Measurements from ENCODE around the gene IWS1.
"Not testable (repeated sequence)": the region's sequence is repeated elsewhere in the genome, so short reads cannot be mapped to it uniquely, and the experiment has no call there.

The IWS1 gene

GRCh38 chr2:127526132-127527000 lies at the start of gene IWS1:
Gene IWS1, minus strand, starts transcription at chr2:127526489. Its CDS starts 281 bp downstream, at chr2:127526208.
- no peak for FAIRE-seq

GRCh38 chr2:127575941-127576432 lies 49.7 kb upstream of the IWS1 start:
- no peak for FAIRE-seq

- FAIRE-seq, result no peak
Measured at GRCh38 chr2:127575185-127575765, 49.0 kb upstream of the IWS1 start.

- FAIRE-seq, result no peak
Measured at GRCh38 chr2:127574656-127575055, 48.4 kb upstream of the IWS1 start.

GRCh38 chr2:127573771-127574170 lies 47.5 kb upstream of the IWS1 start:
- no peak for FAIRE-seq

- no peak for FAIRE-seq
Measured at GRCh38 chr2:127573298-127573697, 47.0 kb upstream of the IWS1 start.

- FAIRE-seq, result no peak
Measured at GRCh38 chr2:127572841-127573240, 46.6 kb upstream of the IWS1 start.

- FAIRE-seq, result not testable (repeated sequence)
Measured at GRCh38 chr2:127572352-127572751, 46.1 kb upstream of the IWS1 start.

- no peak for FAIRE-seq
Measured at GRCh38 chr2:127570282-127571250, 44.3 kb upstream of the IWS1 start.

GRCh38 chr2:127569666-127570065 lies 43.4 kb upstream of the IWS1 start:
- FAIRE-seq, result no peak

- FAIRE-seq, result no peak
Measured at GRCh38 chr2:127568128-127568527, 41.8 kb upstream of the IWS1 start.

GRCh38 chr2:127567351-127567854 lies 41.1 kb upstream of the IWS1 start:
- FAIRE-seq, result no peak

- no peak for FAIRE-seq
Measured at GRCh38 chr2:127566576-127566975, 40.3 kb upstream of the IWS1 start.

GRCh38 chr2:127566139-127566417 lies 39.8 kb upstream of the IWS1 start:
- no peak for FAIRE-seq

- FAIRE-seq, result no peak
Measured at GRCh38 chr2:127565261-127566138, 39.2 kb upstream of the IWS1 start.

GRCh38 chr2:127564429-127565260 lies 38.4 kb upstream of the IWS1 start:
- FAIRE-seq, result no peak

GRCh38 chr2:127563458-127564428 lies 37.5 kb upstream of the IWS1 start:
- FAIRE-seq, result no peak

GRCh38 chr2:127562936-127563335 lies 36.6 kb upstream of the IWS1 start:
- no peak for FAIRE-seq

GRCh38 chr2:127561371-127561770 lies 35.1 kb upstream of the IWS1 start:
- FAIRE-seq, result no peak

- no peak for FAIRE-seq
Measured at GRCh38 chr2:127560931-127561280, 34.6 kb upstream of the IWS1 start.

Data from colon (tissue), 2 donors.